Kidney tubule cell (primary cell): ENCODE results near the gene C1orf35.

Experiments used
- DNase-seq: peaks from one replicate; pipeline ENCODE4 v3.0.0-alpha.2; 2018; ENCODE audit warnings: low spot score

The C1orf35 gene

DNA sequence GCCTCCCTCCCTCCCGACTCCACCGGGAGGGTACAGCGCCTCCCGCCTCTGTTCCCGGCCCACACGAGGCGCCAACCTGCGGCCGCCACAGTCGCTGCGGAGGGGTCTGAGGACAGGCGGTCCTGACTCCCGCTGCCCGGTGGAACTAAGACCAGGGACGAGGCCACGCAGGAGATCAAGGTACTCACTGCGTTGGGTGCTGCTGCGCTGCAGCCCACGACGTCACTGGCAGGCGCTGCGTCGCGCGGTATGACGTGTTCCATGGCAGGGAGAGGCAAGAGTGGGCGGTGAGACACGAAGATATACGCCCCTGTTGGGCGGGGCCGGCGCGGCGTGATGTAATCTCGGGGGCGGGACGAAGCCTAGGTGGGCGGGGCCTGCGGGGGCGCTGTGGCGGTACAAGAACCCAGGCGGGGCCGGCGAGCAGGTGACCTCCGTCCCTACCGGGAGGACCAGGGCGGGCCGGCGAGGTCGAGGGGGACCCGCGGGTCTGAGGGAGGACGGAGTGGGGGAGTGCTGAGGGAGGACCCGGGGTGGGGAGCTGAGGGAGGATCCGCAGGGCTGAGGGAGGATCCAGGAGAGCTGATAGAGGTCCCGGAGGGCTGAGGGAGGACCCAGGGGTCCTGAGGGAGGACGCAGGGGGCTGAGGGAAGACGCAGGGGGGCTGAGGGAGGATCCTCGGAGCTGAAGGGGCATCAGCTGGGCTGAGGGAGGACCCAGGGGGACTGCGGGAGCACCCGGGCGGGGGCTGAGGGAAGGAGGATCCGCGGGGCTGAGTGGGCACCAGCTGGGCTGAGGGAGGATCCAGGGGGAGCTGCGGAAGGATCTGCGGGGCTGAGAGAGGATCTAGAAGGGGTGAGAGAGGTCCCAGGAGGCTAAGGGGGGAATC, 6.2 kb upstream of the C1orf35 start, which contains the start of gene MRPL55:
TSS of gene MRPL55 (minus strand) at position 227 of the 889 bp plus-strand sequence. CDS start 1,039 bp downstream, outside the sequence.
- peak; percentile 96 for DNase-seq

GRCh38 chr1:228108742-228109072, 5.6 kb upstream of the C1orf35 start:
- DNase-seq, result no peak

- no peak for DNase-seq
These were observed 5.0 kb upstream of the C1orf35 start for GRCh38 chr1:228108055-228108690.

- no peak for DNase-seq
These were observed 4.5 kb upstream of the C1orf35 start for GRCh38 chr1:228107636-228108035.

- no peak for DNase-seq
These were observed 3.6 kb upstream of the C1orf35 start for GRCh38 chr1:228106800-228107054.

DNA sequence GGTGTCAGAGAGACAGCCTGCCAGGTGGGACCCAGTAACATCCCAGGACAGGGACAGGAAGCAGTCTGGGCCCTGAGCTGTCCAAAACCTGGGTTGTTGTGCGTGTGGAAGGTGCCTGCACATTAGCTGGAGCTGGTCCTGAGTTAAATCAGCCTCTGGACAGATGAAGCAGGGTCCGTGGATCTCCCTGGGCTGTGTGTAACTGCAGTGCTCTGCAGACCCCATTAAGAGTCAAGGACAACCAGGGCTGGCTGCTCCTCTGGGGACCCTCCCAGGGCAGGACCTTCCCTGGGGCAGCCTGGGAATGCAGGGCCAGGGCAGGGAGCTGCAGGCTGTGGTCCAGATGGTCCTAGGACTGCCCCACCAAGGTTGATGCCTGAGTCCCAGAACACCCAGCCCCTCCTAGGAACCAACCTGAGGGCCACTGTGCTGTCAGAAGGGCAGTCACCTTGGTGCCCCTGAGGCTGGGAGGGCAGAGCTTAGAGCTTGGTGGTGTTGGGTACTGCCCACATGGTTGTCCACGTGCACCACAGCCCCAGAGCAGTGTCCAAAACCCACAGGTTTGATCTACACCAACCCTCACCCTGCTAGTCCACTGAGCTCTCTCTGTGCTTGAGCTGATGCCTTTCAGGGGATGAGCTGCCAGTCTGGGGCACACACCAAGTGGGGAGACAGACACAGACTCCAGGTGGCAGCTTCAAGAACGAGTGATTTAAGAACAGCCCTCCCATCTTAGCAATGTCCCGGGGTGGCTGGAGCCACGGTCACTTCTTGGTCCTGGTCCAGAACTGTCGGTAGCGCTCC, 3.1 kb upstream of the C1orf35 start:
- no peak for DNase-seq

DNA sequence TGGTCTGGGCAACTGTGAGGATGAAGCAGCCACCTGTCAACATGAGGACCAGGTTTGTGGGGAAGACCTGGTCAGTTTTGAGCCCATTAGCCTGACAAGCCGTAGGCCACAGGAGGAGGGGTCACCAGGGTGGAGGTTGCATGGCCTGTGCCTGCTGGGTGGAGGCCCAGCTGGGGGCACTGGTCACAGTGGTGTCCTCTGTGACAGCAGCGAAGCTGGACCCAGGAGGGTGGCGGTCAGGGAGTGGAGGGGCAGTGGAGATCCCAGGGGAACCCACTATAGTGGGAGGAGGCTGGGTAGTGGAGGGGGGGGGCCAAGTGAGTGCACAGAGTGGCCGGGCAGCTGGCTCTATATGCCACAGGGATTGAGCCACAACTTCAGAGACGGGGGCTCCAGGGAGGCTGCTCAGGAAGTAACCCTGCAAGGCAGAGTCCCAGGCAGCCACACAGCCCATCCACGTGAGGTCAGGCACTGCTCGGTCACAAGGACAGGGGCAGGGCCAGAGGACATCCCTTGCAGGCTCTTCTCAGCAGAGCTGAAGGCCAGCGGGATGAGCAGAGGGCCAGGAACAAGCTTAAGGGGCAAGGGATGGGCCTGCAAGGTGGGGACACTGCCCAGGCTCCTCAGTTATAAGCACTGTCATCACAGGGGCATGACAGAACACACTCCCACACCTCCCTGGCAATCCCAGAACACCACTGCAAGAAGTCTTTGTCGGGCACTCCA, 2.3 kb upstream of the C1orf35 start:
- no peak for DNase-seq

DNA sequence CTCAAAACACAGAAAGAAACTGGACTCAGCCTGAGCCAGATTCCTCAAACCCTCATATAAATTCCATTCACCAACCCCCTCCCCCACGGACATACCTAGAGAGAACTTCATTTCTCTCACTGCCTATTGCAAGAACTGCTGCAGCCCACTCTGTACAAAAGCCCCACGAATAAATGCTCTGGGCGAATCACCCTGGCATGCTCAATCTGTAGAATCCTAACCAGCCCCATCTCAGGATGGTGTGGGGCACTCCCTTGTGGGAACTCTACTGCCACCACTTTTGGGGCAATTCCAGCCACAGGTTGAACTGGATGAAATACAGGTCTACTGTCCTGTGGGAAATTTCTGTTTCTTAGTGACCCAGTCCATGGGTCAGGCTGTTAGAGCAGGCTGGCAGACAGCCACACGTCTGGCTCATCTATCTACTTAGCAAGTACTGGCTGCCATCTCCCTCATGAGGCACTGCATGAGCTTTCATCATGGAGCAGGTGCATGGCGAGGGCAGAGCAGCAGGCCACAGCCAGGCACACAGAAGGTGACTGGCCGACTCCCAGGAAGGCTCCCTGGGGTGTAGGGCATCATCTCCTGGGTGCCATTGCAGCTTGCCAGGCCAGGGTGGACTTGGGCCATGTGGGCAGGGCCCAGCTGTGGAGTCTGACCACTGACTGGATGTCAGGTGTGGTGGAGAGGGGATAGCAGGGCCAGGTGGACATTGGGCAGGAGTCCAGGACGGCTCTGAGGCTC, 1.6 kb upstream of the C1orf35 start:
- no peak for DNase-seq

DNA sequence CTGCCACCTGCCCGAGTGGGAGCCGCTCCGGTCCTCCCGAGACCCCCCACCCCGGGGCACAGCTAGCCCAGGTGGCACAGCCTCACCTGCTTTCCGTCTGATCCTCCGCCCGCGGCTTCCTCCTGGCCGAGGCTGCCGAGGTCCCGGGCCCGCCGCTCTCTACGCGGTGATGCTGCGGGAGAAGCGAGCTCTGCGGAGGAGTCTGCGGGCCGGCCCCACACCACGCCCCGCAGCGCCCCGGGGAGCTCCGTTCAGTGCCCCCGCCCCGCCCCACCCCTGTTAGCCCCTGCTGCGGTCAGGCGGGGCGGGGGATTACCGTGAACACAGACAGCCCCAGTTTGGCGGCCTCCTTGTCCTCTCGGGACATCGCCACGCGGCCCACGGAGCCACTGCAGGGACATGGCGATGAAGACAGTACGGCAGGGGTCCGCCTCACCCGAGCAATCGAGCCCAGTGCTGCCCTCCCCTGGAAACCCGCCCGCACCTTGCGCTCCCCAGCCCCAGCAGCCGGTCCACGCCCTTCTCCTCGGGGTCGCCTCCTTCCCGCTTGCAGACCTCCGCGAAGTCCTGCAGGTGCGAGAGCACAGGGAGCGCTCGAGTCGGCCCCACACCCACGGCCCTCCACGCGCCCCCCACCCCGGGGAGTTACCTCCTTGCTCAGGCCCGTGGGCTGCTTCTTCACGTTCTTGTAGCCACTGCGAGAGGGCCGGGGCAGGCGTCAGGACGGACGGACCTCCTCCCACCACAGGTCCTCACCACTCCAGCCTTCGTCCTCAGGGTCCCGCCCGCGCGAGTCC, 933 bp downstream of the C1orf35 start:
- DNase-seq, result peak; percentile 58

GRCh38 chr1:228101614-228101993, 1.5 kb downstream of the C1orf35 start:
- no peak for DNase-seq

DNA sequence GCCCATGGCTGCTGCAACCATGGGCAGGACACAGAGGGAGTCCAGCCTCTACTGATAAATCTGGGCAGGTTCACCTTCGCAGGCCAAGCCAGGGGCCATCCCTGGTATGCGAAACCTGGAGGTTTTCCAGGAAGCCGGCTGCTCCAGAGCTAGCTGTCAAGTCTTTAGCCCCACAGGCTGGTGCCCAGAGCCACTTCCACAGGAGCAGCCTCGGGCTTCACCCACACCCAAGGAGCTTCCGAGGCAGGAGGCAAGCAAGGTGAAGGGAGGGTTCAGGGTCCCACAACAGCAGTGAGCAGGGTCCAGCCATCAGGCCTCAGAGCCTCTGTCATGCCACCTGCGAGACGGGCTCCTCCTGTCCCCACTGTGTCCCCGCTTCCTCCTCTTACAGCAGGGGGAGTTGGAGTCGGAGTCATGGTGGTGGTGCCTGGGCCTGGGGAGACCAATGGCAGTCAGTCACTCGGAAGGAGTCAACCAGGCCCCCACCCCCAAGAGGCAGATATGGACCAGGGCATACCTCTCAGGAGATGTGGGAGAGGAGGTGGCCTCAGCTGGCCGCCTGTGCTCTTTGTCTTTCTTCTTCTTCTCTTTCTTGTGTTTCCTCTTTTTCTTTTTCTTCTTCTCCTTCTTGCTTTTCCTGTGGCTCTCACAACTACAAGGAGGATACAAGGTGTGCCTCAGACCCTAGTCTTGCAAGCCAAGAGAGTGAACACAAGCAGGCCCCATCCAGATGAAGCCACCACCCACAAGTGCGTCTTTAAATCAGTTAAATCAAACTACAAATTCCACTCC, 2.1 kb downstream of the C1orf35 start:
- DNase-seq, result no peak

- no peak for DNase-seq
These were observed 3.8 kb downstream of the C1orf35 start for GRCh38 chr1:228099331-228099732.

DNA sequence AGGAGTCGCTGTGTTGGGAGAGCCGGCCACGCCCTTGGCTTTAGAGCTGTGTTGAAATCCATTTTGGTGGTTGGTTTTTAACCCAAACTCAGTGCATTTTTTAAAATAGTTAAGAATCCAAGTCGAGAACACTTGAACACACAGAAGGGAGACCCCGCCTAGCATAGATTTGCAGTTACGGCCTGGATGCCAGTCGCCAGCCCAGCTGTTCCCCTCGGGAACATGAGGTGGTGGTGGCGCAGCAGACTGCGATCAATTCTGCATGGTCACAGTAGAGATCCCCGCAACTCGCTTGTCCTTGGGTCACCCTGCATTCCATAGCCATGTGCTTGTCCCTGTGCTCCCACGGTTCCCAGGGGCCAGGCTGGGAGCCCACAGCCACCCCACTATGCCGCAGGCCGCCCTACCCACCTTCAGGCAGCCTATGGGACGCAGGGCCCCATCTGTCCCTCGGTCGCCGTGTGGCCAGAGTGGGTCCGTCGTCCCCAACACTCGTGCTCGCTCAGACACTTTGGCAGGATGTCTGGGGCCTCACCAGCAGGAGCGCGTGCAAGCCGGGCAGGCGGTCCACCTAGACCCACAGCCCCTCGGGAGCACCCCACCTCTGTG, 4.7 kb downstream of the C1orf35 start:
- DNase-seq, result no peak

DNA sequence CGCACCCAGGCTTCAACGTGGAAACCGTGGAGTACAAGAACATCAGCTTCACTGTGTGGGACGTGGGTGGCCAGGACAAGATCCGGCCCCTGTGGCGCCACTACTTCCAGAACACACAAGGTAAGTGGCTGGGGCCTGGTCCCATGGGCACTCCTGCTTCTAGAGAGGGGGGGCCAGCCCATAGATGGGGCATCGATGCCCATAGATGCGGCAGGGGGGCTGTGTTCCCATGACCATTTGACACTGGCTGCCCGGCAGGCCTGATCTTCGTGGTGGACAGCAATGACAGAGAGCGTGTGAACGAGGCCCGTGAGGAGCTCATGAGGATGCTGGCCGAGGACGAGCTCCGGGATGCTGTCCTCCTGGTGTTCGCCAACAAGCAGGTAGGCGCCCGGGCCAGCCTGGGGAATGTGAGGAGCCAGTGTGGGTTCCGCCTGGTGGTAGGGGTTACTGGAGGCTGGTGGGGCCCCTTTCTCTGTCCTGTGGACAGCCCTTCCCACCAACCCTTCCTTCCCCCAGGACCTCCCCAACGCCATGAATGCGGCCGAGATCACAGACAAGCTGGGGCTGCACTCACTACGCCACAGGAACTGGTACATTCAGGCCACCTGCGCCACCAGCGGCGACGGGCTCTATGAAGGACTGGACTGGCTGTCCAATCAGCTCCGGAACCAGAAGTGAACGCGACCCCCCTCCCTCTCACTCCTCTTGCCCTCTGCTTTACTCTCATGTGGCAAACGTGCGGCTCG, 5.6 kb downstream of the C1orf35 start:
- no peak for DNase-seq

DNA sequence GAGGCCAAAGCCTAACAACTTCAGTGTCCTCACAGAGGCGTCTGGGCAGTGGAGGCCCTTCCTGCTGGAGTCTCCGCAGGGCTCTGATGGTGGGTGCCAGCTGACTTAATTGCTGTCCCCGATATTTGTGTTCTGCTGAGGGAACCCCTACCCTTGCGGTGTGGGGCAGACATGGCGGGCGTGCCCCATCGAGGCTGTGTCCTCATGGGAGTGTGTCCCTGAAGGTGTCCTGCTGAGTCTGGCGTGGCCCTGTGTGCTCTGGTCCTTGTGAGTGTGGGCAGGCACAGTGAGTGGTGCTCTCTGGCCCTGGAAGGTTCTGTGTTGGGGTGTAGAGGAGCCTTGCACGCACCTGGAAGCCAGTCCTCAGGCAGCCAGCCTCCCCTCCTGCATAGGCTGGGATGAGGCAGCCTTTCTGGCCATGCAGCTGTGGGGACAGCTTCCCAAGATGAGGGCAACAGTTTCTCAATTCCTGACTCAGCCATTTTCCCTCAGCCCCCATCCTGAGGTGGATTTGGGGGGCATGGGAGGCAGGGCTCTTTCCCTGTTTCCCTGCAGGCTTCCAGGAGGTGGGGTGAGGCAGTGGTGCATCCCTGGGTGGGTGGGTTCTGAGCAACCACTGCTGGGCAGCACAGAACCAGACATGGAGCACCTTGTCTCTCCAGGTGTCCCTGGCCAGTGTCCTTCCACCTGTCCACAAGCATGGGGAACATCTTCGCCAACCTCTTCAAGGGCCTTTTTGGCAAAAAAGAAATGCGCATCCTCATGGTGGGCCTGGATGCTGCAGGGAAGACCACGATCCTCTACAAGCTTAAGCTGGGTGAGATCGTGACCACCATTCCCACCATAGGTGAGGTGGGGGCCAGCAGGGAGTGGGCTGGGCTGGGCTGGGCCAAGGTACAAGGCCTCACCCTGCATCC, 6.5 kb downstream of the C1orf35 start:
- no peak for DNase-seq

DNA sequence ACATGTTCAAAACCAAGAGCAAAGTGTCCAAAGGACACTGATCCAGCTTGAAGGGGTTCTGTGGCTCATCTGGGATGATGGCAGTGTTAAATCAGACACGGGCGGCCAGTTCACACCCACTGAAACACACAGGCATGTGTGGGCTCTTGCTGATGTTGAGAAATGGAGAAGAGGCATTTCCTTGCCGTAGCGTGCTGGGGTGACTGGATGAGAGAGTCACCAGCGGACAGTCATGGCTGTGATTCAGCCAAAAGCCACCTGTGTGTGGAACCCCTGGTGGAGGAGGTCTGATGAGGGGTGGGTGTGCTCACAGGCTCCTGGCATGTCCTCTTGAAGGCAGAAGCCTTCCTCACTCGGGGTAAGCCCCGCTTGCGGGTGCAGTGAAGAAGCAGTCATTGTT, 7.2 kb downstream of the C1orf35 start:
- no peak for DNase-seq

- no peak for DNase-seq
These were observed 8.0 kb downstream of the C1orf35 start for GRCh38 chr1:228095161-228095560.
